Epithelial cell of esophagus (primary cell): ENCODE data around the gene BTNL8.

Experiments
- DNase-seq: peaks from one replicate; pipeline ENCODE4 v3.0.0; 2010; ENCODE audit warnings: low read depth
- H3K4me3 ChIP-seq: 2 replicates; pipeline ENCODE4 v1.5.1; 2011; ENCODE audit warnings: mild to moderate bottlenecking, low read length, control low read depth
- TF ChIP-seq, protein P1 (sequence below): IDR thresholded peaks from 2 replicates; pipeline ENCODE4 v1.5.1; 2011; ENCODE audit warnings: low read depth, mild to moderate bottlenecking, low read length, control low read depth, inconsistent platforms; ENCODE audit not compliant: insufficient read depth; ENCODE audit errors: missing control alignments

BTNL8 gene

GRCh38 chr5:180910182-180910581 is 11.2 kb downstream of the BTNL8 start:
- H3K4me3 ChIP-seq, result no peak overlapping the region
- no peak for DNase-seq
- TF ChIP-seq, protein P1, sequence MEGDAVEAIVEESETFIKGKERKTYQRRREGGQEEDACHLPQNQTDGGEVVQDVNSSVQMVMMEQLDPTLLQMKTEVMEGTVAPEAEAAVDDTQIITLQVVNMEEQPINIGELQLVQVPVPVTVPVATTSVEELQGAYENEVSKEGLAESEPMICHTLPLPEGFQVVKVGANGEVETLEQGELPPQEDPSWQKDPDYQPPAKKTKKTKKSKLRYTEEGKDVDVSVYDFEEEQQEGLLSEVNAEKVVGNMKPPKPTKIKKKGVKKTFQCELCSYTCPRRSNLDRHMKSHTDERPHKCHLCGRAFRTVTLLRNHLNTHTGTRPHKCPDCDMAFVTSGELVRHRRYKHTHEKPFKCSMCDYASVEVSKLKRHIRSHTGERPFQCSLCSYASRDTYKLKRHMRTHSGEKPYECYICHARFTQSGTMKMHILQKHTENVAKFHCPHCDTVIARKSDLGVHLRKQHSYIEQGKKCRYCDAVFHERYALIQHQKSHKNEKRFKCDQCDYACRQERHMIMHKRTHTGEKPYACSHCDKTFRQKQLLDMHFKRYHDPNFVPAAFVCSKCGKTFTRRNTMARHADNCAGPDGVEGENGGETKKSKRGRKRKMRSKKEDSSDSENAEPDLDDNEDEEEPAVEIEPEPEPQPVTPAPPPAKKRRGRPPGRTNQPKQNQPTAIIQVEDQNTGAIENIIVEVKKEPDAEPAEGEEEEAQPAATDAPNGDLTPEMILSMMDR, result no peak

GRCh38 chr5:180910735-180911134 is 11.8 kb downstream of the BTNL8 start:
- no peak overlapping the region for H3K4me3 ChIP-seq
- peak; percentile 5 for DNase-seq
- TF ChIP-seq, protein P1, result no peak

GRCh38 chr5:180914646-180915045 is 15.7 kb downstream of the BTNL8 start:
- TF ChIP-seq, protein P1, result no peak
- H3K4me3 ChIP-seq, result no peak overlapping the region
- no peak for DNase-seq

DNA sequence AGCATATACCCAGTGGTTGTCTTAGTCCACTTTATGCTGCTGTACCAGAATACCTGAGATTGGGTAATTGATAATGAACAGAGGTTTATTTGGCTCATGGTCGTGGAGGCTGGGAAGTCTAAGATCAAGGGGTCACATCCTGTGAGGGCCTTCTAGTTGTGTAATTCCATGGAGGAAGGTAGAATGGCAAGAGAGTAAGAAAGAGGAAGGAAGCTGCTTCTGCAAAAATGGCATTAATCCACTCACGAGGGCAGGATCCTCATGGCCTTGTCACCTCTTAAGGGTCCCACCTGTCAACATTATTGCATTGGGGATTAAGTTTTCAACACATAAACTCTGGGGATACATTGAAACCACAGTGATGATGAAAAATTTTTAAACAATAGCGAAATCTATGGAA is 17.0 kb downstream of the BTNL8 start:
- TF ChIP-seq, protein P1, result no peak

DNA sequence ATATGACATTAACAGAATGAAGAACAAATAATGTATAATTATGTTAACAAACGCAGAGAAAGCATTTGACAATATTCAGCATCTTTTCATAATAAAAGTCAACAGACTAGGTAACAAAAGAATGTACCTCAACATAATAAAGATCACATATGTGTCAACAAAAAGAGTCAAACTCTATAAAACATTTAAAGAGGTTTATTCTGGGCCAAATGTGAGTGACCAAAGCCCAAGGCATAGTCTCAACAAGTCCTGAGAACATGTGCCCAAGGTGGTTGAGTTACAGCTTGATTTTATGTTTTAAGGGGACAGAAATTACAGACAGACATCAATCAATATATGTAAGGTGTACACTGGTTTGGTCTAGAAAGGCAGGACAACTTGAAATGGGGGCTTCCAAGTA is 19.4 kb downstream of the BTNL8 start:
- H3K4me3 ChIP-seq, result no peak overlapping the region
- TF ChIP-seq, protein P1, result no peak
- no peak for DNase-seq

More for the DNA sequence above, 17.0 kb downstream of the BTNL8 start:
- H3K4me3 ChIP-seq, result no peak overlapping the region
- DNase-seq, result peak; percentile 16

DNA sequence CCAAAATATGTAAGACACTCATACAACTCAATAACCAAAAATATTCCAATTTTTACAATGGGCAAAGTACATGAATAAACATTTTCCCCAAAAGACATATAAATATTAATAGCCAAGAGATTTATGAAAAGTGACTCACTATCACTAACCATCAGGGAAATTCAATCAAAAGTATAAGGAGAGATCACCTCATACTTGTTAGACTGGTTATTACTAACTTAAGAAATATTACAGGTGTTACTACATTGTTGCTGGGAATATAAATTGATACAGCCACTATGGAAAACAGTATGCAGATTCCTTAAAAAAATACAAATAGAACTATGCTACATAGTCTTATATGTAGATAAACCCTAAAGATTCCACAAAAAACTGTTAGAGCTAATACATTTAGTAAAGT is 21.8 kb downstream of the BTNL8 start:
- no peak overlapping the region for H3K4me3 ChIP-seq
- DNase-seq, result peak; percentile 33
- TF ChIP-seq, protein P1, result no peak

GRCh38 chr5:180922932-180923331 is 24.0 kb downstream of the BTNL8 start:
- TF ChIP-seq, protein P1, result no peak

More at GRCh38 chr5:180922932-180923331, 24.0 kb downstream of the BTNL8 start:
- no peak overlapping the region for H3K4me3 ChIP-seq
- no peak for DNase-seq
